ENCODE data around the gene CFAP54.

CFAP54 gene

GRCh38 chr12:96489392-96490056, at the start of gene CFAP54:
CFAP54 (plus strand) TSS chr12:96489577; CDS start chr12:96489610, 33 bp downstream.
- TF ChIP-seq CTCF (conservative IDR thresholded peaks at IDR 0.05; ENCODE audit: low read depth), result peak; percentile 87
- CTCF ChIA-PET, result interaction anchor here (0.5 to 1.2 kb wide), 13 partner anchors 11 to 1067 kb away, joined by 3 to 8 read pairs (median 3); no protein-coding TSS in a partner anchor
- POLR2A ChIA-PET (ENCODE audit: low non-redundant PET), result no interaction called here
- peak; percentile 93 for DNase-seq (ENCODE audit: low spot score)
- peak within 1 kb of the TSS; percentile 65 for H3K27ac ChIP-seq

- ChIA-PET POLR2A (ENCODE audit: low non-redundant PET) (no interaction called here), CTCF (no interaction called here)
- DNase-seq (ENCODE audit: low spot score), result no peak
- TF ChIP-seq CTCF (conservative IDR thresholded peaks at IDR 0.05; ENCODE audit: low read depth), result no peak
- H3K27ac ChIP-seq, result no peak overlapping the region
Measured at GRCh38 chr12:96441816-96442215, 47.6 kb upstream of the CFAP54 start.

- POLR2A ChIA-PET (ENCODE audit: low non-redundant PET), result no interaction called here
- CTCF ChIA-PET, result no interaction called here
- H3K27ac ChIP-seq, result no peak overlapping the region
- DNase-seq (ENCODE audit: low spot score), result no peak
- TF ChIP-seq CTCF (conservative IDR thresholded peaks at IDR 0.05; ENCODE audit: low read depth), result no peak
Measured at GRCh38 chr12:96442906-96443305, 46.5 kb upstream of the CFAP54 start.

GRCh38 chr12:96444399-96444798, 45.0 kb upstream of the CFAP54 start:
- no peak for TF ChIP-seq CTCF (conservative IDR thresholded peaks at IDR 0.05; ENCODE audit: low read depth)
- peak overlapping the region; percentile 76 for H3K27ac ChIP-seq
- ChIA-PET CTCF (no interaction called here), POLR2A (ENCODE audit: low non-redundant PET) (no interaction called here)
- DNase-seq (ENCODE audit: low spot score), result no peak

DNA sequence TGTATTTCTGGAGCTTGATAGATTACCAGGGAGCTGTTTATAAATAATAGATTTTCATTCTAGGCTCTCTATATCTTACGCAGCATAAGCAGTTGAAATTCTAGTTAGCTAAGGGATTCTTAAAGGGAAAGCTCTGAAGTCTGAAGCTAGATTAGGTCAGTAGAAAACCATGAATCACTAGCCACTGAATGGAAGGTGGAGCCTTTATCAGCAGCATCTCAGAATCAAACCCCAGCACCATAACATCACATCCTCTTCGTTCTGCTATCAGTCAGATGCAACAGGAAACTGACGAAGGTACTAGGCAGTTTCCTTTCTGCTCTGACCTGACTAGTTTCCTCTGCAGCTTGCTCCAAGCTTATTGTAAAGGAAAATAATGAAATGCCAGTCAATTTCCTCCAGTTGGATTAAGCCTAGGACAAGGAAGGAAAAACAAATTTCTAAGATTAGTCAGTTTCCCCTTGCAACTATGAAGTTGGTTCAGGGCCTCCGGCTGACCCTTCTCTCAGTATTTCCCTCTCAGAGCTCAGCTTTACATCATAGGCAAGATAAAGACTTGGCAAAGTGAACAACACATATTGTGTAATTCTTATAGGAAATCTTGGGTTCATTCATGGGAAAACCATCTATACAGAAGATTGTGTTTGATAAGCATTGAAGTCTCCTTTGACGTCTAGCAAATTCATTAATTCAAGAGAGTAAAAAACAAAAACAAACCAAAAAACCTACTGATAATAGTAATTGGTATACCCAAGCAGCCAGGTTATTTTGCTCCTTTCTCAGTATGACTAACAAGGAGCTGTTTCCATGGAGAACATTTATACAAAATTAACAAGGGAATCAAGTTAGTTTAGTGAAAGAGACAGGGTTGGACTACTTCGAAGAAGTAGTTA, 43.4 kb upstream of the CFAP54 start:
- peak; percentile 63 for DNase-seq (ENCODE audit: low spot score)
- peak overlapping the region; percentile 76 for H3K27ac ChIP-seq
- ChIA-PET CTCF (interaction anchor here (0.5 to 0.8 kb wide), 2 partner anchors 15 to 39 kb away, joined by 3 to 4 read pairs; no protein-coding TSS in a partner anchor), POLR2A (ENCODE audit: low non-redundant PET) (no interaction called here)
- no peak for TF ChIP-seq CTCF (conservative IDR thresholded peaks at IDR 0.05; ENCODE audit: low read depth)

GRCh38 chr12:96447256-96447655, 42.1 kb upstream of the CFAP54 start:
- ChIA-PET POLR2A (ENCODE audit: low non-redundant PET) (no interaction called here), CTCF (interaction anchor here (0.8 kb wide), 1 partner anchor 38 kb away, joined by 3 read pairs; no protein-coding TSS in a partner anchor)
- H3K27ac ChIP-seq, result peak overlapping the region; percentile 43; the same call in 1 of the 2 replicates
- TF ChIP-seq CTCF (conservative IDR thresholded peaks at IDR 0.05; ENCODE audit: low read depth), result no peak
- no peak for DNase-seq (ENCODE audit: low spot score)
